Inflammatory macrophage treated with lipopolysaccharide for 4 hours (primary cell): Measurements from ENCODE around the gene DLGAP1.

ENCODE experiments used
- DNase-seq: peaks from one replicate; pipeline ENCODE4 v3.0.0-alpha.2; 2020

Gene DLGAP1

DNA sequence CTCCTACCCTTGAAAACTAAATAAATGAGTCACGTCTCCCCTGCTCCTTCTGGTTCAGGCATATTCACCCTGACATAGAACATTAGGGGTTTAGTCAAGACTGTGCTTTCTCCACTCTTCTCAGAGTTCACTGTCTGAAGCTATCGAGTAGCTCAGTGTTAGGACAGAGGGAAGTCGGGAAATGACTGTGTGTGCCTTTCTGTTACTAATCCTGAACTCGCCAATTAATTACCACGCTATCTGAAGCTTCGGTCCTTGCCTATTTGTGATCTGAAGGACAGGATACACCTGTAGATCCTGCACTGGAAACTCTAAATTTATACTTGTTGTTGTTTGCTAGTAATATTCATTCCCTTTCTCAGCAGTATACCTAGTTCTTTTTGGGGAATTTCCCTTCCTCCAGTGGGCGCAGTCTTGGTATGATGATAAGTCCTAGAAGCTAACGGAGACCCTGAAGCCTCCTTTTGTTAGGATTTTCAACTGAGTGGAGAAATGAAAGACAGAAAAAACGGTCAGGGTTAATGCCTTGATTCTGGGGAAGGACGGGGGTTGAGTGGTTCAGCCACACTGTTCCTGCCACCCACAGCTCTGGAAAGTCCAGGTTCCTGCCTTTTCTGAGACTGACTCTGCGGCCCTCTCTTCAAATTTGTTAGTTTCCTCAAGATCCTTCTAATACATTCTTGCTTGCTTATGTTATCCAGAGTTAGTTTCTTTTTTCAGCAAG, 218.0 kb downstream of the DLGAP1 start:
- no peak for DNase-seq

- no peak for DNase-seq
Measured at GRCh38 chr18:4233468-4233867, 221.6 kb downstream of the DLGAP1 start.

DNA sequence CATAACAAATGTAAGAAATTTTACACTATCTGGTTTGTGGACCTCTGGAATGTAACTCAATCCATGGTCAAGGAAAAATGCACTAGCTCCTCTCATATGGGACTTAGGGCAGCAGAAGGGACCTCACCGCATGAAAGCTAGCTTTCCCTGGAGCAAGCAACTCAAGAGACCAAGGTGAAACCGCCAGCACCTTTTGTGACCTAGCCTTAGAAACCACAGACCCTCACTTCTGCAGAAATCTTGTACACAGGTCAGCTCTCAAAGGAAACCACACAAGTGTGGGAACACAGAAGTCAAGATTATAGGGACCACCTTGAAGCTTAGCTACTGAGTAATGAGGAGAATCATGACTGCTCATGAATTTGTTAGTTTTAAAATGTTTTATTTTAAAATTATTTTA, 222.5 kb downstream of the DLGAP1 start:
- DNase-seq = no peak

DNA sequence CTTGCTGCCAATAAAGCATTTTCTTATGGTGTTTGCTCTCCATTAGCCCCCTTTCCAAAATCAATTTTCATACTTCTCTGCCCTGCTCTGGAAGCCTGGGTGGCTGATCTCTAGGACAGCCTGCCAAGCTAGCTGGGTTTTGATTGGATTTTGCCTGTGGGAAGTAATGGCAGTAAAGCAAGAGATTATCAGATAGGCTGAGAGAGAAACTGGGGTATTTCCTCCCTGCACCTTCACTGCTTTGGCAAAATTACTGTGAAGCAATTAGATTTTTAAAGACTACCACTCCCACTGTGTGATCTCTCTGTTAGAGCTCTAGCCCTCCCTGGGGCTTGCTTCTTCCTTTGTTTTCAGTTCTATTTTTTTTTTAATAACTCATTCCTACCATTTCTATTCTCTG, 223.8 kb downstream of the DLGAP1 start:
- no peak for DNase-seq

- DNase-seq = no peak
Measured at GRCh38 chr18:4230450-4231168, 224.5 kb downstream of the DLGAP1 start.

DNA sequence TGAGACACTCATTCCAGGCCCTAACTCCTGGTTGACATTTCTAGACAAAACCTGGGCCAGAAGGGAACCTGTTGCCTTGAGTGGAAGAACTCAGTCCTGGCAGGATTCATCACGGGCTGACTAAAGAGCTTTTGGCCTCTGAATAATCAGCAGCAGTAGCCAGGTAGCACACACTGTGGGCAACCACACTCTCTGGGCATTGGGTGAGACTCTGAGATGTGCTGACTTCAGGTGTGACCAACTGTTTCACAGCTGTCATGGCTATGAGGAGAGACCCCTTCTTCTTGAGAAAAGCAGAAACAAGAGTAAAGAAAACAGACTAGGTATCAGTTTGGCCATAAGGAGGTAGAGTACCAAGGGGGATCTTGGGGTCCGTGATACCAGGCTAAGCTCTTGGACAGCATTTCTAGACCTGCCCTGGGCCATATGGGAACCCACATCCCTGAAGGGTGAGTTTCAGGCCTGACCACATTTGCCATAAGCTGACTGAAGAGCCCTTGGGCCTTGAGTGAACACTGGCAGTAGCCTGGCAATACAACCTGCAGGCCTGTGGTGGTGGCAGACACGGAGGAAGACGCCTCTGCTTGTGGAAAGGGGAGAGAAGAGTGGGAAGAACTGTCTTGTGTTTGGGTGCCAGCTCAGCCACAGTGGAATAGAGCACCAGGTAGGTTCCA, 230.9 kb downstream of the DLGAP1 start:
- DNase-seq = no peak

DNA sequence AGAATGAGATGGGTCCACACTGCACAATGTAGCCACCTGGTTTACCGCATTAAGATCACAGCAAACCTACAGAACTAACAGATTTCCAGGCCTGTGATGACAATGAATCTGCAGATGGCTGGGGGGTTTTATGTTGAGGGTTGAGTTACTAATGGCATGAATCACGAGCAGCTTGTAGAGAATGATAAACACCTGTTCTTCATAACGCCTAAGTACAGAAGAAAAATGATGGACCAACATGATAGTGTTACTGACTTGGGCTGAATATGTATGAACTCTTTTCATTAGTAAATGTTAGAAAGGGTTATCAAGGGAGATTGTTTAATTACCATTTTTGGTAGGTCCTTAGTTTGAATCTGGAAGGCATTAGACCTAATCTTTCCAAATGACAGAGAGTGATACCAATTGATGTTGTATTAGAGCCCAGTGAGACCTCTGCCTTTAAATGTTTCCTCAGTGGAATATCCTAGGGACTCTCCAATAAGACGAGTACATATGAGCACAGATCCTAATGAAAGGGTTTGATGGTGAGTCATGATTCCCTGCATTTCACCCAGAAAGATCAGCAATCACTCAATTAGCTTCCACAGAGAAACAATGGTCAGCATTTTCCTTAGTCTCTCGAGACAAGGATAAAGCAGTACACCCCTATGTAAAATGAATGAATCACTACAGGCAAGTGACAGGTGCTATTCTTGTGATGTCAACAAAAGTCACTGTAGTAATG, 243.8 kb downstream of the DLGAP1 start:
- DNase-seq = no peak

GRCh38 chr18:4208366-4208765, 246.7 kb downstream of the DLGAP1 start:
- DNase-seq = no peak

DNA sequence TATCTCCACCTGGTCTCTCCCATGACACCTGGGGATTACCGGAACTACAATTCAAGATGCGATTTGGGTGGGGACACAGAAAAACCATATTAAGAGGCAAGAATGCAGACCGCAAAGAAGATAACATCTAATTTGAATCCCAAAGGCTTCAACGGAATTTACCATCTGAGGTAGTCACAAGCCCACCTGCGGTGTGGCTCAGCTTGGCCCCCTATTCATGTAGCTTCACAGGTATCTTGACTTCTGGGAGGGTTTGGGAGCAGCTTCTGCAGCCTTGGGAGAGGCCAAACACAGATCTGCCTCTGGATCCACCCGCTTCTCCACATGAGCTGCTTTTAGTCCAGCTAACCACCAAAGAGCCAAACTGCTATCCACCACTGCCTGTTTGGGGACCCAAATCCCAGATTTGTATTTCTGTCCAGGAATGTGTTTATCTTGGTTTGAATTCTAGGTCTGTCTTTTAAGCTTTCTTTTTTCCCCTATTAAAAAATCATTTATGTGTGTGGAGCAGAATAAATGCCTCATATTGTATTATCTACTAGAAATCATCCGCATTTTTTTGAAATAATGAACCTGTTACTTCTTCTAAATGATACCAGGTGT, 247.6 kb downstream of the DLGAP1 start:
- no peak for DNase-seq

GRCh38 chr18:4204438-4204720, 250.7 kb downstream of the DLGAP1 start:
- no peak for DNase-seq

GRCh38 chr18:4203568-4204437, 251.3 kb downstream of the DLGAP1 start:
- DNase-seq = no peak

GRCh38 chr18:4200399-4200798, 254.7 kb downstream of the DLGAP1 start:
- DNase-seq = no peak

DNA sequence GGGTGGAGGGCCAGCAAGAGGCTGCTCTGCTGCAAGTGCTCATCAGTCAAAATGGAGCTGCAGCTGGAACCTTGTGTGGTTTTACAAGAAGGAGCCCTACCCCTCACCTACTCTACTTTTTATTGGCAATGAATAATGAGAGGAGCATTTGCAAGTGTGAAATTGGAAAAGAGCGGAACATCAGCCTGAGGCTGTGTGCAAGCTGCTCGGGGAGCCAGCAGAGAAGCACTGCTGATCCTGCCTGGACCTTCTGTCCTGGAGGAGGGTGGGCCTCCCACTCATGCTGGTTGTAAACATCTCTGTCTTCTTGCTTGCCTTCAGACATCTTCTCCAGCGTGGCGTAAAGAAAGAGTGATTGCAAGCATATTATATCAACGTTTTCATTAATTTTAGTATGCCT, 256.2 kb downstream of the DLGAP1 start:
- DNase-seq = no peak

DNA sequence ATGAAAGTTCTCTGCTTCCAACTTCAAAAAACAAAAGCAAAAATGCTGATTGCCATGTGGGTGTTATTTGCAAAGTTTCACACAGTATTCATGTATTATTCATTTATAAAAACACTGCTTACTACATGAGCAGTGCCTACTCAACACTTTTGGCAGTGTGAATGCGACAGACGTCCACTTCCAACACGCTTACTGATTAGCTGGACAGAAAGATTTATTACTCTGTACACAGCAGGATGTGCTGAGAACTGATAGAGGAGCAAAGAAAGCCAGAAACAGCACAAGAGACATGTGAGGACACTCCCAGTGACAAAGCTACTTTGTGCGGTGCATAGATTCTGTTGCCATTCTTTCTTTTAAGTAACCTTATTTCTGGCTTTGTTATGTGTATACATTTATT, 258.8 kb downstream of the DLGAP1 start:
- DNase-seq = no peak

DNA sequence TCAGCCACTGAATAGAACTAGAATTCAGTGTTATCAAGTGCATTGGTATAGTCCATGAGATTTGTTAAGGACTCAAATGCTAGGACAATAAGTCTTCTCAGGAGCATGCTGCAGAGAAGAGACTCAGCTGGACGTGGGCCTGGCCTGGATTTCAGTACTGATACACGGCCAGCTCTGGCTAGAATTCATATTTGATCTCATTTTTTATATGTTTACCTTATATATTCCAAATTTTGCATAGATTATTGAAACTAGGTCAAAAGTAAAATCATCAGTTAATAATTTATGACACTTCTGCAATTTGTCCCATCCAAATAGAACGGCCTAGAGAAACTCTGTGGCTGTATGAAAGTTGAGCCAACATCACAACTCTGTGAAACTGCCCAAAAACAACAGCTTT, 262.0 kb downstream of the DLGAP1 start:
- no peak for DNase-seq

DNA sequence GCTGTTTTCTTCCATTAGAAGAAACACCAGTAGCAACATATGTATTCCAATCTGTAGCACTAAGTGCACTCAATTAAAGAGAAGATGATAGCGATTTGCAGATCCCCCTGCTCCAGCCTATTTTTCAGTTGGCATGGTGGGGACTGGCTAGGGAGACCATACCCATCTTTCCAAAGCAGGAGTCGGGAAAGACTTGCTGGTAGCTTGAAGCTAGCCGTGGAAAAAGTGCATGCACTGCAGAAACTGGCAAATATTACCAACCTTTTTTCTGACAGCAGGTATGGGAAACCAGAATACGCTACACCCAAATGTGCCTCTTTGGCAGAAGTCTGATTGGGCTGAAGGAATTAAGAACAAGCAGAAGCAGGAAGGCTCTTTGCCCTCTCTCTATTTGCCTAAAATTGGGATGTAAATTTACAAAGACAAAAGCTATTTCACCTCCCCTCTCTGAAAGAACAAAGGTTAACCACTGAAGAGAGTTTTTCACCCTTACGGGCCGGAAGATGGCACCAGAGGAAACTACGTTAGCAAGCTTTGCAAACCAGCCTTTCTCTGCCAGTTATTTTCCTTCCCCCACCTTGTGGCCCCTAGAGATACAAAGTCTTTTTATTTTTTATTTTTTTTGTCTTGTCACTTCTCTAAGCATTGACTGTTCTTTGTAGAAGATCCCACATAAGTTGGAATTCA, 273.1 kb downstream of the DLGAP1 start:
- DNase-seq = no peak

- no peak for DNase-seq
Measured at GRCh38 chr18:4181086-4181485, 274.0 kb downstream of the DLGAP1 start.

- DNase-seq = no peak
Measured at GRCh38 chr18:4172196-4173100, 282.7 kb downstream of the DLGAP1 start.

DNA sequence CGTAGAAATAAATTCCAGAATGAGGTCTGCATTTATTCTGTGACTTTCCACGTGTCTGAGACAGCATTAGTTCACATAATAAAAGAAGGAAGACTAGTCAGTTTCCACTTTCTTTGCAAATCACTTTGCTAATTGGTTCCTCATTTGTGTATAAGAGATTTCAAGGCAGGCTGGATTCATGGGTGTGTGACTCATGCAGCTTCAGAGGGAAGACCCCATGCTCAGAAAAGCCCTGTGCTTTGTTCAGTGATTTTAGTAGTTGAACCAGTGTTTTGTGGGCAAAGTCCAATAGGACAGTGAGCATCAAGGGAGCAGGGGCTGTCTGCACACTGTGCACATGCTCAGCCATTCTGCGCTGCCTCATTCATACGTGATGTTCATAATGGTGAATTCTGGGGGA, 297.8 kb downstream of the DLGAP1 start:
- no peak for DNase-seq

GRCh38 chr18:4146797-4147196, 308.3 kb downstream of the DLGAP1 start:
- no peak for DNase-seq

DNA sequence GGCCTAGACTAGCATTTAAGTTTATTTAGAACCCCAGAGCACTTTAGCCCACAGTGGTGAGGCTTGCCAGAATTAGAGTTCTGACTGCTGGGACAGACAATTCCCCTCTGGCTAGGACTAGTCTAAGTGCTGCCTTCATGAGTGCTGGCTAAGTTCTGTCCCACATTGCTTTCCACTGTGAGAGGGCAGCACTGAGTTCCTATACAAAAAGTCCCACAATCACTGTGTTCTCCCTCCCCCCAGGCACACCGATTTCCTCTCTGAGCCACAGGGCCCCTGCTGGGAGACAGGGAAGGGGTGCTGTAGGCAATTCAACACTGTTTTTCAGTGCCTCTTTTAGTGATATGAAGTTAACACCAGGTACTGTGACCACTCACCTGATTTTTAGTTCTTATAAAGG, 310.9 kb downstream of the DLGAP1 start:
- no peak for DNase-seq
